ENCODE results near the gene PCDHA6.

DNA sequence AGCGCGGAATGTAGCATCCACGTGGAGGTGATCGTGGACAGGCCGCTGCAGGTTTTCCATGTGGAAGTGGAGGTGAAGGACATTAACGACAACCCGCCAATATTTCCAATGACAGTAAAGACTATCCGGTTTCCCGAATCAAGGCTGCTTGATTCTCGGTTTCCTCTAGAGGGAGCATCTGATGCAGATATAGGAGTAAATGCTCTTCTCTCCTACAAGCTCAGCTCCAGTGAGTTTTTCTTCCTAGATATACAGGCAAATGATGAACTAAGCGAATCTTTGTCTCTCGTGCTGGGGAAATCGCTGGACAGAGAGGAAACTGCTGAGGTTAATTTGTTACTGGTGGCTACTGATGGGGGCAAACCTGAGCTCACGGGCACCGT, 32.5 kb upstream of the PCDHA6 start:
- no peak for TF ChIP-seq CTCF (IDR thresholded peaks at IDR 0.05)
- no peak for TF ChIP-seq POLR2A (IDR thresholded peaks at IDR 0.05)

All from esophagus squamous epithelium (tissue), 4 donors.